ENCODE data around the gene DDIT4.

Gene DDIT4

GRCh38 chr10:72309290-72310240 lies 35.8 kb downstream of the DDIT4 start:
- peak overlapping the region; percentile 38 to 59 for H3K9ac ChIP-seq (ENCODE audit: low read depth in 1 of 2, low read length in 2 of 2)
- H3K4me3 ChIP-seq (ENCODE audit: low read length in 2 of 2) = peak overlapping the region; percentile 27 to 30

GRCh38 chr10:72310241-72310633 lies 36.5 kb downstream of the DDIT4 start:
- no peaks in the 10 kb centered on the region for H3K36me3 ChIP-seq (ENCODE audit: control insufficient read depth in 2 of 2, insufficient read depth in 2 of 2, low read length in 2 of 2)
- peaks cover 28 to 41% of the 10 kb centered on the region in 2 donors for H3K4me1 ChIP-seq (ENCODE audit: control insufficient read depth in 2 of 2, insufficient read depth in 2 of 2, low read length in 2 of 2)
- no peaks in the 10 kb centered on the region for H3K9me3 ChIP-seq (ENCODE audit: control insufficient read depth in 2 of 2, low read length in 2 of 2)
- no peaks in the 10 kb centered on the region for H3K27me3 ChIP-seq (ENCODE audit: control insufficient read depth in 2 of 2, insufficient read depth in 2 of 2, low read length in 2 of 2)
- no peak overlapping the region for H3K4me3 ChIP-seq (ENCODE audit: low read length in 2 of 2)
- peak overlapping the region in 1 of 2 donors; percentile 57 for H3K9ac ChIP-seq (ENCODE audit: low read depth in 1 of 2, low read length in 2 of 2)
- peak overlapping the region; percentile 73 to 90 for H3K27ac ChIP-seq (ENCODE audit: low read depth in 2 of 2, low read length in 2 of 2)

More at GRCh38 chr10:72309290-72310240, 35.8 kb downstream of the DDIT4 start:
- no peaks in the 10 kb centered on the region for H3K9me3 ChIP-seq (ENCODE audit: control insufficient read depth in 2 of 2, low read length in 2 of 2)
- H3K27me3 ChIP-seq (ENCODE audit: control insufficient read depth in 2 of 2, insufficient read depth in 2 of 2, low read length in 2 of 2) = no peaks in the 10 kb centered on the region
- H3K27ac ChIP-seq (ENCODE audit: low read depth in 2 of 2, low read length in 2 of 2) = peak overlapping the region; percentile 73 to 90
- peaks cover 24 to 36% of the 10 kb centered on the region in 2 donors for H3K4me1 ChIP-seq (ENCODE audit: control insufficient read depth in 2 of 2, insufficient read depth in 2 of 2, low read length in 2 of 2)
- H3K36me3 ChIP-seq (ENCODE audit: control insufficient read depth in 2 of 2, insufficient read depth in 2 of 2, low read length in 2 of 2) = no peaks in the 10 kb centered on the region

- Histone ChIP-seq H3K27ac (ENCODE audit: low read depth in 2 of 2, low read length in 2 of 2) (peak overlapping the region; percentile 73 to 90), H3K9me3 (ENCODE audit: control insufficient read depth in 2 of 2, low read length in 2 of 2) (no peaks in the 10 kb centered on the region), H3K36me3 (ENCODE audit: control insufficient read depth in 2 of 2, insufficient read depth in 2 of 2, low read length in 2 of 2) (no peaks in the 10 kb centered on the region), H3K27me3 (ENCODE audit: control insufficient read depth in 2 of 2, insufficient read depth in 2 of 2, low read length in 2 of 2) (no peaks in the 10 kb centered on the region), H3K9ac (ENCODE audit: low read depth in 1 of 2, low read length in 2 of 2) (peak overlapping the region in 1 of 2 donors; percentile 57), H3K4me1 (ENCODE audit: control insufficient read depth in 2 of 2, insufficient read depth in 2 of 2, low read length in 2 of 2) (peaks cover 32 to 45% of the 10 kb centered on the region in 2 donors), H3K4me3 (ENCODE audit: low read length in 2 of 2) (no peak overlapping the region)
These were observed 36.9 kb downstream of the DDIT4 start for GRCh38 chr10:72310636-72311035.

- Histone ChIP-seq H3K36me3 (ENCODE audit: control insufficient read depth in 2 of 2, insufficient read depth in 2 of 2, low read length in 2 of 2) (no peaks in the 10 kb centered on the region), H3K9ac (ENCODE audit: low read depth in 1 of 2, low read length in 2 of 2) (no peak overlapping the region), H3K27ac (ENCODE audit: low read depth in 2 of 2, low read length in 2 of 2) (no peak overlapping the region), H3K4me1 (ENCODE audit: control insufficient read depth in 2 of 2, insufficient read depth in 2 of 2, low read length in 2 of 2) (peaks cover 42 to 53% of the 10 kb centered on the region in 2 donors), H3K27me3 (ENCODE audit: control insufficient read depth in 2 of 2, insufficient read depth in 2 of 2, low read length in 2 of 2) (no peaks in the 10 kb centered on the region), H3K4me3 (ENCODE audit: low read length in 2 of 2) (no peak overlapping the region), H3K9me3 (ENCODE audit: control insufficient read depth in 2 of 2, low read length in 2 of 2) (no peaks in the 10 kb centered on the region)
These were observed 37.9 kb downstream of the DDIT4 start for GRCh38 chr10:72311667-72312066.

- no peak overlapping the region for H3K27ac ChIP-seq (ENCODE audit: low read depth in 2 of 2, low read length in 2 of 2)
- no peaks in the 10 kb centered on the region for H3K9me3 ChIP-seq (ENCODE audit: control insufficient read depth in 2 of 2, low read length in 2 of 2)
- no peak overlapping the region for H3K4me3 ChIP-seq (ENCODE audit: low read length in 2 of 2)
- peaks cover 48 to 55% of the 10 kb centered on the region in 2 donors for H3K4me1 ChIP-seq (ENCODE audit: control insufficient read depth in 2 of 2, insufficient read depth in 2 of 2, low read length in 2 of 2)
- no peak overlapping the region for H3K9ac ChIP-seq (ENCODE audit: low read depth in 1 of 2, low read length in 2 of 2)
- no peaks in the 10 kb centered on the region for H3K27me3 ChIP-seq (ENCODE audit: control insufficient read depth in 2 of 2, insufficient read depth in 2 of 2, low read length in 2 of 2)
- H3K36me3 ChIP-seq (ENCODE audit: control insufficient read depth in 2 of 2, insufficient read depth in 2 of 2, low read length in 2 of 2) = no peaks in the 10 kb centered on the region
These were observed 39.2 kb downstream of the DDIT4 start for GRCh38 chr10:72312865-72313391.

- Histone ChIP-seq H3K4me1 (ENCODE audit: control insufficient read depth in 2 of 2, insufficient read depth in 2 of 2, low read length in 2 of 2) (peaks cover 46 to 48% of the 10 kb centered on the region in 2 donors), H3K4me3 (ENCODE audit: low read length in 2 of 2) (no peak overlapping the region), H3K27me3 (ENCODE audit: control insufficient read depth in 2 of 2, insufficient read depth in 2 of 2, low read length in 2 of 2) (no peaks in the 10 kb centered on the region), H3K36me3 (ENCODE audit: control insufficient read depth in 2 of 2, insufficient read depth in 2 of 2, low read length in 2 of 2) (no peaks in the 10 kb centered on the region), H3K9ac (ENCODE audit: low read depth in 1 of 2, low read length in 2 of 2) (no peak overlapping the region), H3K27ac (ENCODE audit: low read depth in 2 of 2, low read length in 2 of 2) (no peak overlapping the region), H3K9me3 (ENCODE audit: control insufficient read depth in 2 of 2, low read length in 2 of 2) (no peaks in the 10 kb centered on the region)
These were observed 40.5 kb downstream of the DDIT4 start for GRCh38 chr10:72314263-72314662.

- peak overlapping the region in 1 of 2 donors; percentile 67 for H3K9ac ChIP-seq (ENCODE audit: low read depth in 1 of 2, low read length in 2 of 2)
- no peak overlapping the region for H3K4me3 ChIP-seq (ENCODE audit: low read length in 2 of 2)
- H3K27ac ChIP-seq (ENCODE audit: low read depth in 2 of 2, low read length in 2 of 2) = peak overlapping the region; percentile 28 to 91
- H3K27me3 ChIP-seq (ENCODE audit: control insufficient read depth in 2 of 2, insufficient read depth in 2 of 2, low read length in 2 of 2) = no peaks in the 10 kb centered on the region
- no peaks in the 10 kb centered on the region for H3K9me3 ChIP-seq (ENCODE audit: control insufficient read depth in 2 of 2, low read length in 2 of 2)
- no peaks in the 10 kb centered on the region for H3K36me3 ChIP-seq (ENCODE audit: control insufficient read depth in 2 of 2, insufficient read depth in 2 of 2, low read length in 2 of 2)
- peaks cover 41 to 45% of the 10 kb centered on the region in 2 donors for H3K4me1 ChIP-seq (ENCODE audit: control insufficient read depth in 2 of 2, insufficient read depth in 2 of 2, low read length in 2 of 2)
These were observed 41.3 kb downstream of the DDIT4 start for GRCh38 chr10:72315054-72315453.

- Histone ChIP-seq H3K27ac (ENCODE audit: low read depth in 2 of 2, low read length in 2 of 2) (peak overlapping the region; percentile 74 to 91), H3K9me3 (ENCODE audit: control insufficient read depth in 2 of 2, low read length in 2 of 2) (no peaks in the 10 kb centered on the region), H3K4me3 (ENCODE audit: low read length in 2 of 2) (no peak overlapping the region), H3K36me3 (ENCODE audit: control insufficient read depth in 2 of 2, insufficient read depth in 2 of 2, low read length in 2 of 2) (no peaks in the 10 kb centered on the region), H3K4me1 (ENCODE audit: control insufficient read depth in 2 of 2, insufficient read depth in 2 of 2, low read length in 2 of 2) (peaks cover 42 to 45% of the 10 kb centered on the region in 2 donors), H3K27me3 (ENCODE audit: control insufficient read depth in 2 of 2, insufficient read depth in 2 of 2, low read length in 2 of 2) (no peaks in the 10 kb centered on the region), H3K9ac (ENCODE audit: low read depth in 1 of 2, low read length in 2 of 2) (peak overlapping the region; percentile 42 to 67)
These were observed 42.1 kb downstream of the DDIT4 start for GRCh38 chr10:72315611-72316385.

GRCh38 chr10:72316386-72316700 lies 42.6 kb downstream of the DDIT4 start:
- Histone ChIP-seq H3K27me3 (ENCODE audit: control insufficient read depth in 2 of 2, insufficient read depth in 2 of 2, low read length in 2 of 2) (no peaks in the 10 kb centered on the region), H3K36me3 (ENCODE audit: control insufficient read depth in 2 of 2, insufficient read depth in 2 of 2, low read length in 2 of 2) (no peaks in the 10 kb centered on the region), H3K4me1 (ENCODE audit: control insufficient read depth in 2 of 2, insufficient read depth in 2 of 2, low read length in 2 of 2) (peaks cover 42 to 45% of the 10 kb centered on the region in 2 donors), H3K27ac (ENCODE audit: low read depth in 2 of 2, low read length in 2 of 2) (peak overlapping the region; percentile 74 to 91), H3K4me3 (ENCODE audit: low read length in 2 of 2) (no peak overlapping the region), H3K9me3 (ENCODE audit: control insufficient read depth in 2 of 2, low read length in 2 of 2) (no peaks in the 10 kb centered on the region), H3K9ac (ENCODE audit: low read depth in 1 of 2, low read length in 2 of 2) (peak overlapping the region in 1 of 2 donors; percentile 67)
